Choroid plexus epithelial cell (primary cell): Measurements from ENCODE around the gene YIPF3.
A peak's percentile ranks its signal among the peaks of the same experiment; 100 is the strongest.

ENCODE experiments used
- DNase-seq: peaks from one replicate; pipeline ENCODE4 v3.0.0-alpha.2; 2010; ENCODE audit warnings: low read depth
- H3K4me3 ChIP-seq: 2 replicates; pipeline ENCODE4 v1.5.1; 2011; ENCODE audit warnings: low read depth, mild to moderate bottlenecking, control low read depth, low read length, moderate library complexity
- TF ChIP-seq, protein P1 (sequence below): conservative IDR thresholded peaks from 2 replicates; pipeline ENCODE4 v1.5.1; 2011; ENCODE audit warnings: low read depth, mild to moderate bottlenecking, control low read depth, inconsistent platforms, low read length, moderate library complexity

YIPF3 gene

DNA sequence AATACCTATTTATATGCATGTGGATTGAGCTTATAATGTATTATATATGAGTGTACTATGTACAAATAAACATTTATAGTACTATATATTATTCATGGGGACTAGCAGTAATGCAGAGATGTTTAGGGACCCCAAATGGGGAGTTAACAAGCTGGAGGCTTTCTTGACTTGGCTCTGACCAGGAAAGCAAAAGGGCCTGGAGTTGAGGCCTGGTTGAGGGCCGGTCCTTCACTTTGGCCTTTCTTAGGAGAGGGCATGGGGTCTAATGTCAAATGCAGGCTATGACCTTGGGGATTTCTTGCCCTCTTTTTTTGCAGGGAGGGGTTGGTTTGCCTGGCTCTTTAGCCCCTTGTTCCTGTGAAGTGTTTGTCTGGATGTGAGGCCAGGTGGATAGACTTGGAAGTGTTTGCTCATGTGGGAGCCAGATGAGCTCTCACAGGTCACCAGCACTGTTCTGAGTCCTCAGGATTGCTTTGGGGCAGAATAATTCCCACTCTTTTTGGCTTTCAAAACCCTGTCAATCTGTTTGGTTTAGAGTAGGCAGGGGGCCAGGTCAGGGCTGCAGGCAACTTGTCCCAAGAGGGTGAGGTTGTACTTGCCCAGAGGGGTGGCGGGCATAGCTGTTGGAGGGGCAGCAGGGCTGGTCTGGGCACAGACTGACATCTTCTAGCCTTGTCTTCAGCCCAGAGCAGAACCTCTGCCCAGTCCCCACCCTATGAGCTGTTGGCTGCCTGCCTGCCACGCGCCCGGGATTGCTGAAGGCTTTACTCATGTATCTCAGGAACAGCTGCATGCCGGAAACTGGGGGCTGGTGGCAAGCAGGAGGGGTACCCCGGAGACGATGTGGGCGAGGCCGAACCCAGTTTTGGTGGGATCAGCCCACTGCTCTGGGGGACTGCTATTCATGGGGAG is 24.7 kb downstream of the YIPF3 start:
- TF ChIP-seq, protein P1, sequence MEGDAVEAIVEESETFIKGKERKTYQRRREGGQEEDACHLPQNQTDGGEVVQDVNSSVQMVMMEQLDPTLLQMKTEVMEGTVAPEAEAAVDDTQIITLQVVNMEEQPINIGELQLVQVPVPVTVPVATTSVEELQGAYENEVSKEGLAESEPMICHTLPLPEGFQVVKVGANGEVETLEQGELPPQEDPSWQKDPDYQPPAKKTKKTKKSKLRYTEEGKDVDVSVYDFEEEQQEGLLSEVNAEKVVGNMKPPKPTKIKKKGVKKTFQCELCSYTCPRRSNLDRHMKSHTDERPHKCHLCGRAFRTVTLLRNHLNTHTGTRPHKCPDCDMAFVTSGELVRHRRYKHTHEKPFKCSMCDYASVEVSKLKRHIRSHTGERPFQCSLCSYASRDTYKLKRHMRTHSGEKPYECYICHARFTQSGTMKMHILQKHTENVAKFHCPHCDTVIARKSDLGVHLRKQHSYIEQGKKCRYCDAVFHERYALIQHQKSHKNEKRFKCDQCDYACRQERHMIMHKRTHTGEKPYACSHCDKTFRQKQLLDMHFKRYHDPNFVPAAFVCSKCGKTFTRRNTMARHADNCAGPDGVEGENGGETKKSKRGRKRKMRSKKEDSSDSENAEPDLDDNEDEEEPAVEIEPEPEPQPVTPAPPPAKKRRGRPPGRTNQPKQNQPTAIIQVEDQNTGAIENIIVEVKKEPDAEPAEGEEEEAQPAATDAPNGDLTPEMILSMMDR: no peak
- no peak overlapping the region for H3K4me3 ChIP-seq
- DNase-seq: peak; percentile 77

DNA sequence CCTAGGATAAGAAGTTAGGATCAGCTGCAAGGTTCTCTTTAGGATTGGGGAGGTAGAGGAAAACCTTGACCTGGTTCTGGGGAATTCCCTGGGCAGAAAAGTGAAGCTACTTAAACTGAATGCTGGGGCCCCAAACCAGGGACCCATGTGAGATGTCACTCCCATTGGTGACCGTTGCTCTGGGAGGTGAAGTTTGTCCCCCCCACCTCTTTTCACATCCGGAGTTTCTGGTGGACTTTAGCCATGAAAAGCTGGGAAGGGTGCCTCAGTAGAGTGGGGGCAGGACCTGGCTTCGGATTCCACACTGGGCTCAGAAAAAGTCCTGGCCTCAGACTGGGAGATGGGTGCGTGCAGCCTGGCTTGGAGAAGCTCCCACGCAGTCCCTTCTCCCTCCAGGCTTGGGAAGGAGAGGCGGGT is 26.2 kb downstream of the YIPF3 start:
- no peak for DNase-seq
- TF ChIP-seq, protein P1: no peak
- no peak overlapping the region for H3K4me3 ChIP-seq

DNA sequence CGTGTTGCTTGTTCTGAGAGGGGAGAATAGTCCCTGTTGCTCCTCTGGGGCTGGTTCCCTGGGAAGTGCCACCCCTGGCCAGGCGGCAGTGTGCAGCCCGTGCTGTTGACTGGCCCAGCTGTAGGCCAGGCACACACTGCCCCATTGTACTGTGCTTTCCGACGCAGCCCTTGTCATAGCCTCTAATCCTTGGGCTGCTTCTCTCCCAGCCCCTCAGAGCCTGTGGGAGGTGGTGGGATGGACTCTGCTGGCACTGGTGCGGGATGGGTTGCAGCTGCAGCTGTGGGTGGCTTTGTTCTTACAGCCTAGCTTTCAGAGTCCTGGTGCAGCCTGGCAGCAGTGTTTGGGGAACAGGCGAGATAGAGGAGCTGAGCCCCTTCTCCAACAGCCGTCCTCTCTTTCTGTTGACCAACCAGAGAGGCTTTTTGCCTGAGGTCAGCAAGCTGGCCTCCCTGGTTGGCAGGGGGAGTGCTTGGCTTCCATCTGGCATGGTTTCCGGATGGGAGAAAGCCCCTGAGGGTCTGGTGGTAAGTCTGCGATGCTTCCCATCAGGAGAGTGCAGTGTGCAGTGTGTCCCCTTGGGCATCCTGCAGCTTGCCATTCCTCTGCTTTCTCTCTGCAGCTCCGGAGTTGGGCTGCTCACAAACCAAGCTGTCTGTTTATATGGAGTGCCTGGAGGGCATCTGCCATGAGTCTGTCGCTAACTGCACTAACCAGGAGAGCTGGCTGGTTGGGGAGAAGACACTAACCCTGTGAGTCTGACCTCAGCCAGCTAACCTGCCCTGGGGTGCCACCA is 27.3 kb downstream of the YIPF3 start:
- no peak overlapping the region for H3K4me3 ChIP-seq
- TF ChIP-seq, protein P1: no peak

DNA sequence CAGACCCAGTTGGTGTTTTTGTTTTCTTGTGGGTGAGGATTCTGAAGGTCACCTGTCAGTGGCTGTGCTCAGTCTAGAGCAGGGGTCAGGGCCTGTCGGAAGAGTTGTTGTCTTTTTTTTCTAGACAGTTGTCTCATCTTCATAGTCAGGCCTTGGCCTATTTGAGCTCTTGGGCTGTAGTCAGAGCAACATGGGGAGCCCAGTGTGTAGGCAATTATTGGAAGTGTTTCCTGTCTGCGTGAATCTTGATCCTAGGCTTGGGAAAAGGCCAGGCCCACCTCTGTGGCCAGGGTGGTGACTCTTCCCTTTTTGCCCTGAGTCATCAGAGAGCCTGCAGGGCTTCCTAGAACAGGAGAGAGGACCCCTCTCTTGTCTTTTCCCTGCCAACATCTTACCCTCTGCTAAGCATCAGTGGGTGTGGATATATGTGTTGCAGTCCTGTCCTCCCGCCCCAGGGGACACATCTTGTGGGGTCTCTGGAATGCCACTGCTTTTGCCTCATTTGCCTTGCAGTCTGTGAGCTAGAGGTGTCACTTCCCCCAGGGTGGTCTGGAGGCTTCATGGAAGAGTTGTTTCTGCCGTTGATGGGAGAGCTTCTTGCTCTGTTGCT is 28.0 kb downstream of the YIPF3 start:
- TF ChIP-seq, protein P1: no peak
- H3K4me3 ChIP-seq: no peak overlapping the region
- DNase-seq: no peak

More for the DNA sequence above, 27.3 kb downstream of the YIPF3 start:
- no peak for DNase-seq

DNA sequence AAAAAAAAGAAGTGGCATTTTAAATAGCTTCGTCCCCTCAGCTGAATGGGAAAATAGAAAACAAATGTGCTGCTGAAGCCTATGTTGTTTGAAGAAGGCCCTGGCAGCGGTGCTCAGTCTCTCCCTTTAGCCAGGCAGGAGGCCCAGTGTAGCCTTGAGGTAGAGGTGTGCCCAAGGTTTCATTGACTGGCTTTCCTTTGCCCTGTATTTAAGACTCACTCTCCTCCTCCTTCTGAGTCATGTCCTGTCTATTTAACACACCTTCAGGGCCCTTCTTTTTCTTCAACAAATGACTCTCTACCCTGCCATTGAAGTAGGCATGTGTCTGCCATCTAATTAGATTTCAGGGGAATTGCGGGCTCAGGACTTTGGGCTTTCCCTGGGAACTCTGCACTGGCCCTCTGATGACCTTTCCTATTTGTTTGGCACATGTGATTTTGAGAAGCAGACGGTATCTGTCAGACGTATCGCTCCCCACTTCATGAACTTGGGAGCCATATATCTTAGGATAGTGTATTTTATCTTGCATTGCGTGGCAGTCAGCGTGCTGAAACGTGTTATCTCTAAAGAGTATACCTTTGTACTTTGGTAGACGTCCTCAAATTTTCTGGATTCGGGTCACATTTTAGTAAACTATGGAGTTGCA is 35.0 kb downstream of the YIPF3 start:
- H3K4me3 ChIP-seq: no peak overlapping the region
- DNase-seq: no peak
- TF ChIP-seq, protein P1: no peak

DNA sequence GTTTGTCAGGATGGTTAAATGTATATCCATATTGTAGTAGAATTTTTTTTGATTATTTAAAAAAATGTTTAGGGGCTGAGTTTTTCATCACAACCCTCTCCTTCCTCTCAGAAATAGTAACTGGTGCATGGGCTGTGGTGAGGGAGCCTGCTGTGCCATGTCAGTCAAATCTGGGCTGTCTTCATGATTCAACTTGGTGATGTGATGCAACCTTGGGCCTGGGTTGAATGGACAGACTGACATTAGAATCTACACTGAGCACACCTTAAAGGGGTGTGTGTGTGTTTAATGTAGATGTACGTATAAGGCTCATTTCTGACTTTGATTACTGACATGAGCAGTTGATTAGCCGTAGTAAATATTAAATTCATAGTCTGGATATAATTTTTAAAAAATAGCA is 35.7 kb downstream of the YIPF3 start:
- peak; percentile 44 for DNase-seq
- TF ChIP-seq, protein P1: no peak
- no peak overlapping the region for H3K4me3 ChIP-seq
